Mesenchymal stem cell (in vitro differentiated cells and primary cell): ENCODE measurements around the gene SAXO1.
A peak's percentile ranks its signal among the peaks of the same experiment; 100 is the strongest.

Experiments used
- DNase-seq: peaks from one replicate; pipeline ENCODE4 v3.0.0-alpha.2; 2013
- H2AFZ ChIP-seq: one replicate; pipeline ENCODE4 v1.6.1; 2013; ENCODE audit warnings: low read depth, mild to moderate bottlenecking, control low read depth, inconsistent platforms, low read length, moderate library complexity
- H2AK5ac ChIP-seq: 2 replicates; pipeline ENCODE4 v1.6.1; 2013; ENCODE audit warnings: low read length, moderate library complexity, mild to moderate bottlenecking, inconsistent platforms; ENCODE audit not compliant: severe bottlenecking
- H2BK120ac ChIP-seq: one replicate; pipeline ENCODE4 v1.6.1; 2013; ENCODE audit warnings: low read depth, mild to moderate bottlenecking, inconsistent platforms, low read length, moderate library complexity
- H2BK12ac ChIP-seq, 2 experiments: one replicate each; pipeline ENCODE4 v1.6.1; 2013; ENCODE audit warnings: inconsistent platforms in 2 of 2, low read length in 2 of 2, mild to moderate bottlenecking in 2 of 2, moderate library complexity in 2 of 2, control low read depth in 1 of 2
- H2BK15ac ChIP-seq: one replicate; pipeline ENCODE4 v1.6.1; 2013; ENCODE audit warnings: mild to moderate bottlenecking, low read depth, inconsistent platforms; ENCODE audit not compliant: poor library complexity, severe bottlenecking
- H2BK5ac ChIP-seq: 2 replicates; pipeline ENCODE4 v1.6.1; 2013; ENCODE audit warnings: low read depth, mild to moderate bottlenecking, low read length, control low read depth, inconsistent platforms; ENCODE audit not compliant: poor library complexity, severe bottlenecking
- H3K14ac ChIP-seq, 2 experiments: one replicate each; pipeline ENCODE4 v1.6.1; 2013; ENCODE audit warnings: inconsistent platforms in 2 of 2, low read length in 2 of 2, control low read depth in 1 of 2, mild to moderate bottlenecking in 1 of 2, moderate library complexity in 1 of 2
- H3K18ac ChIP-seq, 2 experiments: one replicate each; pipeline ENCODE4 v1.6.1; 2013; ENCODE audit warnings: inconsistent platforms in 2 of 2, low read length in 2 of 2, control low read depth in 1 of 2, low read depth in 1 of 2, mild to moderate bottlenecking in 1 of 2
- H3K23ac ChIP-seq, 2 experiments: one replicate each; pipeline ENCODE4 v1.6.1; 2013; ENCODE audit warnings: inconsistent platforms in 2 of 2, low read length in 2 of 2, mild to moderate bottlenecking in 2 of 2, moderate library complexity in 2 of 2, control low read depth in 1 of 2
- H3K27ac ChIP-seq: 2 replicates; pipeline ENCODE4 v1.5.1; 2013; ENCODE audit warnings: mild to moderate bottlenecking, moderate library complexity, low read length, control low read depth, inconsistent platforms; ENCODE audit not compliant: poor library complexity, severe bottlenecking
- H3K27me3 ChIP-seq, 2 experiments: 2 replicates each; pipeline versions ENCODE4 v1.6.1 to v1.7.0; 2013; ENCODE audit warnings: low read length in 2 of 2, mild to moderate bottlenecking in 2 of 2, moderate library complexity in 2 of 2, control low read depth in 1 of 2, inconsistent platforms in 1 of 2; ENCODE audit not compliant: control insufficient read depth in 1 of 2, insufficient read depth in 1 of 2
- H3K36me3 ChIP-seq, 2 experiments: 2 replicates each; pipeline versions ENCODE4 v1.6.1 to v1.7.0; 2013; ENCODE audit warnings: low read length in 2 of 2, control low read depth in 1 of 2, inconsistent platforms in 1 of 2, low read depth in 1 of 2, mild to moderate bottlenecking in 1 of 2; ENCODE audit not compliant: insufficient read depth in 2 of 2, control insufficient read depth in 1 of 2
- H3K4ac ChIP-seq, 2 experiments: one replicate each; pipeline ENCODE4 v1.6.1; 2013; ENCODE audit warnings: inconsistent platforms in 2 of 2, low read length in 2 of 2, mild to moderate bottlenecking in 2 of 2, moderate library complexity in 2 of 2, control low read depth in 1 of 2, low read depth in 1 of 2
- H3K4me1 ChIP-seq: 2 replicates; pipeline ENCODE4 v1.6.1; 2013; ENCODE audit warnings: low read depth, low read length, control low read depth; ENCODE audit not compliant: control insufficient read depth, insufficient read depth
- H3K4me2 ChIP-seq: 2 replicates; pipeline ENCODE4 v1.6.1; 2013; ENCODE audit warnings: low read length, mild to moderate bottlenecking, inconsistent platforms; ENCODE audit not compliant: poor library complexity, severe bottlenecking
- H3K4me3 ChIP-seq, 2 experiments: 2 replicates each; pipeline versions ENCODE4 v1.5.1 to v1.7.0; 2013; ENCODE audit warnings: low read length in 2 of 2, mild to moderate bottlenecking in 2 of 2, control low read depth in 1 of 2, low read depth in 1 of 2; ENCODE audit not compliant: insufficient read depth in 1 of 2
- H3K79me1 ChIP-seq: replicated peaks from 2 replicates; pipeline ENCODE4 v1.6.1; 2013; ENCODE audit warnings: mild to moderate bottlenecking, control low read depth, low read length, inconsistent platforms; ENCODE audit not compliant: poor library complexity, severe bottlenecking
- H3K9ac ChIP-seq: 2 replicates; pipeline ENCODE4 v1.7.0; 2013; ENCODE audit warnings: mild to moderate bottlenecking, low read length, moderate library complexity
- H3K9me3 ChIP-seq: 2 replicates; pipeline ENCODE4 v1.7.0; 2013; ENCODE audit warnings: mild to moderate bottlenecking, low read length; ENCODE audit not compliant: control insufficient read depth
- H4K8ac ChIP-seq: one replicate; pipeline ENCODE4 v1.6.1; 2013; ENCODE audit warnings: inconsistent platforms, mild to moderate bottlenecking, low read length, moderate library complexity
- H4K91ac ChIP-seq: one replicate; pipeline ENCODE4 v1.6.1; 2013; ENCODE audit warnings: mild to moderate bottlenecking, low read length, inconsistent platforms
- WGBS: methylation state at CpG from one replicate; pipeline ENCODE4 v1.1.7; 2013; ENCODE audit warnings: mixed read lengths; 5-methylcytosine and 5-hydroxymethylcytosine counted together

Gene SAXO1

DNA sequence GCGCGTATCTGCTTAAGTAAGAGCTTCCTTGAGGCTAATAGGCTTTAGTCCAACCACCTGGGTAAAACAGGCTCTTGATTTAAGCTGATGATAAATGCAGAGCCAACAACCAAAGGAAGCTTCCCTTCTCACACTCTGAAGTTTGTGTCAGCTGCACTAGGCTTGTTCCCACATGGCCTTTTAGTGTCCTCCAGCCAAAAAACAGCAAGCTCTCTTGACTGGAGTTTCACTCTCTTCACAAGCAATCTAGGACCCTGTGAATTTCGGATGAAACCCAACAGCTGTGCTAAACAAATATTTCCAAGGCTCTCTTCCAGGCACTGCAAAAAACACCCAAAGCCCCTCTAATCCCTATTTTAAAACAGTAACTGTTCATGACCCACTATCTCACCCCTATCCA, 63.9 kb downstream of the SAXO1 start:
- Histone ChIP-seq H2BK5ac (no peak overlapping the region), H3K4me2 (no peak overlapping the region), H3K79me1 (no peaks in the 10 kb centered on the region), H3K9ac (no peak overlapping the region), H4K8ac (no peak overlapping the region), H3K4me3 (no peak overlapping the region), H3K36me3 (no peaks in the 10 kb centered on the region), H3K27me3 (peaks cover 0 to 39% of the 10 kb centered on the region in 2 experiments), H2BK120ac (no peak overlapping the region), H3K4ac (no peak overlapping the region), H2AFZ (no peak overlapping the region), H4K91ac (no peak overlapping the region), H3K4me1 (peaks cover 4% of the 10 kb centered on the region), H3K9me3 (peaks cover 7% of the 10 kb centered on the region), H2BK12ac (no peak overlapping the region), H3K27ac (no peak overlapping the region), H3K14ac (no peak overlapping the region), H2BK15ac (no peak overlapping the region), H3K18ac (no peak overlapping the region), H2AK5ac (no peak overlapping the region), H3K23ac (no peak overlapping the region)
- DNase-seq = no peak
- WGBS = 80% methylated on average over 3 of the region's 3 CpGs

DNA sequence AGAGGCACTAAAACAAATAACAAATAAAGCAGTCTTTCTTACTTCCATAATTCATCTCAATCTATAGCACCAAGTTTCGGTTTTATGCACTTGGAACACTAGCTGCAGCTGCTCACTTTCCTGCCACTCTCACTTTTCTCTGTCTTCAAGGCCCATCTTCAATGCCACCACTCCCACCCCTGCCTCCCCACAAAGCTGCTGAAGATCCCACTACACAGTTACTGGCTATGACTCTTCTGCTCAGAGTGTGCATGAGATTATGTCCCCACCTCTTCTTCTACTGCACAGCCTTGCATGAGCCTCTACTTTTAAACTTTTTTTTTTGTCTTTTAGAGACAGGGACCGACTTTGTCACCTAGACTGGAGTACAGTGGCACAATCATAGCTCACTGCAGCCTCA, 77.4 kb downstream of the SAXO1 start:
- no peak overlapping the region for H2BK120ac ChIP-seq

DNA sequence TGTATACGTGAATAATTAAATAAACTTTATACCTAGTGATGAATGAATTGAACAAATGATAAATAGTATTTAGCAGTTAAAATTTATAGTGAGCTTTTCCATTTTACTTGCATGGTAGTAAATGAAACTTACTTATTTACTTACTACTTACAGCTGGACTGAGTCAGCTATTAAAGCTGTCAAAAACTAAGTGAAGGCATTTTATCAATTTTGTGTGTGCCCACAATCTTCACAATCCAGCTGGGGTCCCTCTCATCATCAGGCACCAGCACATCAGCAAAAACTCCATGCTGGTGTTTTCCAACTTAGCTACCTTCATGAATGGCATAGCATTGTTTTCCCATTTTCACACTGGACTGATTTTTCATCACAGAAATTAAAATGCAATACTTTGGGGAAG, 81.1 kb downstream of the SAXO1 start:
- H3K36me3 ChIP-seq = no peaks in the 10 kb centered on the region
- H2BK15ac ChIP-seq = no peak overlapping the region
- no peaks in the 10 kb centered on the region for H3K9me3 ChIP-seq
- no peak overlapping the region for H4K91ac ChIP-seq
- H3K23ac ChIP-seq = no peak overlapping the region
- no peak overlapping the region for H3K4me3 ChIP-seq
- no peak overlapping the region for H2BK5ac ChIP-seq
- no peak overlapping the region for H3K4me2 ChIP-seq
- H3K27me3 ChIP-seq = peaks cover 0 to 16% of the 10 kb centered on the region in 2 experiments
- no CpG with 5 or more reads among the region's 1 CpG for WGBS
- H2AFZ ChIP-seq = no peak overlapping the region
- H3K4ac ChIP-seq = no peak overlapping the region
- no peak overlapping the region for H3K18ac ChIP-seq
- H3K14ac ChIP-seq = no peak overlapping the region
- no peak overlapping the region for H3K27ac ChIP-seq
- H3K79me1 ChIP-seq = no peaks in the 10 kb centered on the region
- no peak for DNase-seq
- no peak overlapping the region for H4K8ac ChIP-seq
- no peak overlapping the region for H2BK12ac ChIP-seq
- no peak overlapping the region for H2AK5ac ChIP-seq
- no peaks in the 10 kb centered on the region for H3K4me1 ChIP-seq
- H3K9ac ChIP-seq = no peak overlapping the region
- no peak overlapping the region for H2BK120ac ChIP-seq

More for the DNA sequence above, 77.4 kb downstream of the SAXO1 start:
- H2AFZ ChIP-seq = no peak overlapping the region
- no peaks in the 10 kb centered on the region for H3K36me3 ChIP-seq
- no peak overlapping the region for H3K4me3 ChIP-seq
- no peak overlapping the region for H3K18ac ChIP-seq
- H2AK5ac ChIP-seq = no peak overlapping the region
- H3K27me3 ChIP-seq = peaks cover 0 to 20% of the 10 kb centered on the region in 2 experiments
- H3K4ac ChIP-seq = no peak overlapping the region
- H4K91ac ChIP-seq = no peak overlapping the region
- H3K4me1 ChIP-seq = no peaks in the 10 kb centered on the region
- H3K9ac ChIP-seq = no peak overlapping the region
- H2BK5ac ChIP-seq = no peak overlapping the region
- no peak overlapping the region for H2BK12ac ChIP-seq
- H3K79me1 ChIP-seq = no peaks in the 10 kb centered on the region
- no peak overlapping the region for H4K8ac ChIP-seq
- no peaks in the 10 kb centered on the region for H3K9me3 ChIP-seq
- no peak overlapping the region for H2BK15ac ChIP-seq
- no peak for DNase-seq
- H3K27ac ChIP-seq = no peak overlapping the region
- WGBS = 47% methylated on average over 2 of the region's 2 CpGs
- H3K14ac ChIP-seq = no peak overlapping the region
- H3K4me2 ChIP-seq = no peak overlapping the region
- no peak overlapping the region for H3K23ac ChIP-seq

DNA sequence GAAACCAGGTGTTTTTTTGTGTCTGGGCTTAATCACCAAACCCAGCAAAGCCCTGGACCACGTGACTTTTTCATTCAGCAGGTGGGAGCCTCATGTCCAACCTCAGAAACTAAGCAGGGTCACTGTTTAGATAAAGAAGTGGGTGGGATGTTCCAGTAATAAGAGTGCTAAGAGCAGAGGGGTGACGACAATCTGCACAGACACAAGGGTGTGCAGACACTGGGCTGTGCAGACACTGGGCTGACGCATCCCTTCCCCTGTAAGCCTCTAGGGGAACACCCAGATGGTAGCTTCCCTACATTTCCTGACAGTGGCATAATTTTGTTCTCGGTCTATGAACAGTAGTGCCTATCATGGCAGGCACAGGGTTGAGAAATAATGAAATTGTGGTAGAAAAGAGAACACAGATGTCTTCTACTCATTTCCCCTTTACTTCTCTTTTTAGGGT, 85.1 kb downstream of the SAXO1 start:
- 63% methylated on average over 4 of the region's 4 CpGs for WGBS
- Histone ChIP-seq H3K27ac (no peak overlapping the region), H3K36me3 (no peaks in the 10 kb centered on the region), H3K4me2 (no peak overlapping the region), H2BK12ac (no peak overlapping the region), H2BK15ac (no peak overlapping the region), H3K9me3 (no peaks in the 10 kb centered on the region), H3K23ac (no peak overlapping the region), H3K9ac (no peak overlapping the region), H3K27me3 (peaks cover 0 to 29% of the 10 kb centered on the region in 2 experiments), H3K18ac (no peak overlapping the region), H3K4me3 (no peak overlapping the region), H3K4me1 (no peaks in the 10 kb centered on the region), H3K79me1 (no peaks in the 10 kb centered on the region), H2AFZ (no peak overlapping the region), H4K91ac (no peak overlapping the region), H3K14ac (no peak overlapping the region), H3K4ac (no peak overlapping the region), H4K8ac (no peak overlapping the region), H2AK5ac (no peak overlapping the region), H2BK5ac (no peak overlapping the region), H2BK120ac (no peak overlapping the region)
- peak; percentile 1 for DNase-seq
